GM18858 (cell line): ENCODE measurements around the gene SPRN.
"Not testable (repeated sequence)": the region's sequence is repeated elsewhere in the genome, so short reads cannot be mapped to it uniquely, and the experiment has no call there.

ENCODE experiments used
- ATAC-seq: cut with Tn5 transposase; IDR thresholded peaks from one replicate; pipeline ENCODE4 v1.9.1; 2021; ENCODE audit not compliant: unreplicated experiment

The SPRN gene, protein sequence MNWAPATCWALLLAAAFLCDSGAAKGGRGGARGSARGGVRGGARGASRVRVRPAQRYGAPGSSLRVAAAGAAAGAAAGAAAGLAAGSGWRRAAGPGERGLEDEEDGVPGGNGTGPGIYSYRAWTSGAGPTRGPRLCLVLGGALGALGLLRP

DNA sequence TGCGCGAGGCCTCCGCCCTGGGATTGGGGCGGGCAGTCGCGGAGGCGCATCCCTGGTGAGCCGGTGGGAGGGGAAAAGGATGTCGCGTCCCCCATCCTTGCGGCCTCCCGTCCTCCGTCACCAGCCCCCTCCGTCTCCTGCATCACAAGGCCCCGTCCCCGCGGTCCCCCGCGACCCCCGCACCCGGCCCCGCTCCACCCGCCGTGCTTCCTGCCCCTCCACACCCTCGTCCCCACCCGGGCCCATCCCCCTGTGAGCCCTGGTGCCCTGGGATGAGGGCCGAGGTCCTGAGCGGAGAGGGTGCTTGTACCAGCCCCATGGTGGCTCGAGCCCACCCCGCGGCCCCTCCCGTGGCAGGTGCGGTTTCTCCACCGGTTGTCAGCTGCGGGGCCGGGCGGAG is at the start of gene SPRN:
Gene SPRN, minus strand, starts transcription at position 25 of the 400 bp plus-strand sequence. CDS start 944 bp downstream, outside the sequence.
- ATAC-seq: not testable (repeated sequence)

DNA sequence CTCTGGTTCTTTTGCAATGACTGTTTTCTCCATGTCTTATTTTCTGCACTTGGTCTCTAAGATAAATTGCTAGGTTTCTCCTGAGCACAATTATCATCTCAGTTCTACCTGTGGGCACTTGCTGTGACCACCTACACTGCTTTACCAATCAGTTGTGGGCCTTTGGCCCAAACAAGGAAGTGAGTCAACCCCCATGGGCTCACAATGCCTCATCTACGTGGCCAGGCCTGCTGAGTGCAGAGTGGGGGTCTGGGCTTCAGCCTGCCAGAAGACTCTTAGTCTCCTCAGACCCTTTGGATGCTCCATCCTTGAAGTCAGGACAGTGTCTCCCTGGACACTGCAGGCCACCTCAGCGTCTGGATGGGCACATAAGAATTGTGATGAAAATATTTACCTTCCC is 49.6 kb upstream of the SPRN start:
- ATAC-seq: no peak

DNA sequence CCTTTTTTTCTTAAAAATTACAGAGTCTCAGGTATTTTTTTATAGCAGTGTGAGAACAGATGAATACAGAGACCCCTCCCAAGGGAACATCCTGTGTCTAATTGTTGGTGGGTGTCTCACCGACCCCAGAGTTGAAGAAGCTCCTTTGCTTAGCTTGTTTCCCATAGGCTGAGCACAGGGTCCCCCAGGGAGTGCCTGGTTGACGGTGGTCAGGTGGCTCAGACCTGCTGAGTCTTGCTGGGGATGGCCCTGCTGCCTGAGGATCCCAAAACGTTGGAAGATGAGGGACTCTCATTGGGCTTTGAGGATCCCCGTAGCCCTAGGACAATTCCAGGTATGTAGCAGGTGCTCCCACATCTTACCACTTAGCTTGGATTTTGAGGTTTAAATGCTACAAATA is 48.8 kb upstream of the SPRN start:
- ATAC-seq: no peak

DNA sequence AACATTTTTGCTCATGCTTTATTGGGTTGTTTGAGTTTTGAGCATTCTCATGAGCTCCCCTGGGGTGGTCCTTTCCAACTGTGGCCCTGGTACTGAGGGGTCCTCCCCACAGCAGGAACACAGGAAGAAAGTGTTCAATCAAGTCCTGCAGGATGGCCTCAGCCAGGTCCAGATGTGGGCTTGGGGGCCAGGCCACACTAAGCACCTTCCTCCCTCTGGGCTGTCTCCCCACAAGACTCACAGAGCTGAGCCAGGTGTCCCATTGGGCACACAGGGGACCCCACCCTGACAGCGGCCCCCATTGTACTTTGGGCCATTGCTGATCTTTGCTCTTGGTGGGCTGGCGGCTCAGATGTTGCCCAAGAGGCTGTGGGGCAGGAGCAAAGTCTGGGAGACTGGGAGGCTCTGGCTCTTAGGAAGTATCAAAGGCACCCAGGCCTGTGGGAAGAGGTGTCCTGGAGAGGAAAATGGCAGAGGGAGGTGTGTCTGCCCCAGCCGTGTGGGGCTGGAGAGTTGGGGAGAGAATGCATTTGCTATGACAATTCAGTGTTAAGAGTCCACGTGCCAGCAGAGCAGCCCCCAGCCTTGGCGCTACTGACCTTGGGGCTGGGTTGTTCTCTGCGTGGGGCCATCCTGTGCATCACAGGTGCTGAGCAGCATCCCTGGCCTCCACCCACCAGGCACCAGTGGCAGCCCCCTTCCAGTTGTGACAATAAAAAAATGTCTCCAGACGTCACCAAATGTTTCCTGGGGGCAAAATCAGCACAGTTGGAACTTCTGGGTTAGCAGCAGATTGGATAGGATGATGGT is 47.1 kb upstream of the SPRN start:
- no peak for ATAC-seq

DNA sequence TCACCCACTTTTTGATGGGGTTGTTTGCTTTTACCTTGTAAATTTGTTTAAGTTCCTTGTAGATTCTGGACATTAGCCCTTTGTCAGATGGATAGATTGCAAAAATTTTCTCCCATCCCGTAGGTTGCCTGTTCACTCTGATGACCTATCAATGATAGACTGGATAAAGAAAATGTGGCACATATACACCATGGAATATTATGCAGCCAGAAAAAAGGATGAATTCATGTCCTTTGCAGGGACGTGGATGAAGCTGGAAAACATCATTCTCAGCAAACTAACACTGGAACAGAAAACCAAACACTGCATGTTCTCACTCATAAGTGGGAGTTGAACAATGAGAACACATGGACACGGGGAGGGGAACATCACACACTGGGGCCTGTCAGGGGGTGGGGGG is 44.8 kb upstream of the SPRN start:
- ATAC-seq: not testable (repeated sequence)

DNA sequence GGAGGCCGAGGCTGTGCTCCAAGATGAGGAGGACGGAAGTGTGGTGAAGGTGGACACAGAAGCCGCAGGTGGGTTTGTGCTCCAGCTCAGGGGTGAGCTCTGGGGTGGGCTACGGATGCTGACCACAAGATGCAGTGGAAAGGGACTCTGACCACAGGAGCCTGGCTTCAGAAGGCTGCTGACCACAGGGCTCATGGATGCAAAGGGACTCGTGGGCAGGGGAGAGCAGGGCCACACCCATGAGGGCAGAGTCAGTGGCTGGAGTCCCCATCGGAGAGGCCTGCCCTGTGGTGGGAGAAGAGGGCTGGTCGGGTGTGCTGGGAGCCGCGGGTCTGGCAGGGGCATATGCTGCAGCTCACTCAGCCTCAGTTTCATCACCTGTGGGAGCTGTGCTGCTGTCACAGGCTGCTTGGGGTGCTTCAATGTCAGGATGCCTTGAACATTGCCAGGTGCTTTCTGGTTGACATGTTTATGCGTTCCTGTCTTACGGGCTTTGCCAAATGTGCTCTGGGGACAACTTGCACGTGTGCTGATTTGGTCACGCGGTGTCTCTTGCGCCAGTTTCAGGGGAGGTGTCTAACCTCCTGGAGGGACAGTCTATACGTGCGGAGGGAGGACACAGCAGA is 43.0 kb upstream of the SPRN start:
- ATAC-seq: no peak

DNA sequence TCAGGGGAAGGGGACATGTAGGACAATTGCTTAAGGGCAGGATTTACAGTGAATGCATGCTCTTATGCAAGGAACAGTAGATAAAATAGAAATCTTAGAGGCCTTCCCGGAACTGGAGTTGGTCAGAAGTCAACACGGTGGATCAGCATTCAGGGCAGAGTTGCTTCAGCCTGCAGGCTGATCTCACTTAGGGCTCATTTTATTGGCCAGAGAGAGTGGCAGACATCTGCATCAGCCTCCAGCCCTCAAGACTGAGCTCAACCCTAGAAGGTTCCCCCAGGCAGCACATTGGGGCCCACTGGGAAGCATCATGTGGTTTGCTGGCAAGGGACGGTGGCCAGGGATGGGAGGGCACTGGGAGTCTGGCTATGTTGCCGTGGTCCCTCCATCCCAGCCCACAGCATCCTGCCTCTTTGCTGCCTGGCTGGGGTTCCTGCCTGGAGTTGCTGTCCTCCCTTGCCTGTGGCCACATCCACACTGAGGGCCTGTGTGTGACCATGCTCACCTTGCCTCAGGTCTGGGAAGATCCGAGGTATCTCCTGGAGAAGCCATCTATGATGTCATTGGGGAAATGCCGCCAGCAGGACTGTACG is 42.4 kb upstream of the SPRN start:
- no peak for ATAC-seq

DNA sequence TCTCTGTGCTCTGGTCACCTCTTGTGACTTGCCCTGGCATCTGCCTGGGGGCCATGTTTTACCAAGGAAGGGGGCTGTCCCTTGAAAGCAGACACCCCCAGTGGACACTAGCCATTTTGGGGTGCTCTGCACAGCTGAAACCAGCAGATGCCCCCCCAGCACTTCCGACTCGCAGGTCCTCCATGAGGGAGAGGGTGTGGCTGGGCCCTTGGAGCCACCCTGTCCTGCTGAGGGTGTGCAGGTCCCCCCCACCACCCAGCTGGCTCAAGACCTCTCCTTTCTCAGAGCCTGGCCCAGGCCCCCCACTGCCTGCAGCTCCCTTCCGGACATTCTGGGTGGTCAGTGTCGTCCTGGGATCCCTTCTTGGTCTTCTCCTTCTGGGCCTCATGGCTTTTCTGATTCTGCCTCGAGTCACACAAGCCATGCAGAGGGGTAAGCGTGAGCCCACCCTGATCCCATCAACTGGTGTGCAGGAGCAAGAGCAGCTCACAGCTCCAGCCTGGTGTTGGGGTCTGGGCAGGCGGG is 41.6 kb upstream of the SPRN start:
- ATAC-seq: no peak

DNA sequence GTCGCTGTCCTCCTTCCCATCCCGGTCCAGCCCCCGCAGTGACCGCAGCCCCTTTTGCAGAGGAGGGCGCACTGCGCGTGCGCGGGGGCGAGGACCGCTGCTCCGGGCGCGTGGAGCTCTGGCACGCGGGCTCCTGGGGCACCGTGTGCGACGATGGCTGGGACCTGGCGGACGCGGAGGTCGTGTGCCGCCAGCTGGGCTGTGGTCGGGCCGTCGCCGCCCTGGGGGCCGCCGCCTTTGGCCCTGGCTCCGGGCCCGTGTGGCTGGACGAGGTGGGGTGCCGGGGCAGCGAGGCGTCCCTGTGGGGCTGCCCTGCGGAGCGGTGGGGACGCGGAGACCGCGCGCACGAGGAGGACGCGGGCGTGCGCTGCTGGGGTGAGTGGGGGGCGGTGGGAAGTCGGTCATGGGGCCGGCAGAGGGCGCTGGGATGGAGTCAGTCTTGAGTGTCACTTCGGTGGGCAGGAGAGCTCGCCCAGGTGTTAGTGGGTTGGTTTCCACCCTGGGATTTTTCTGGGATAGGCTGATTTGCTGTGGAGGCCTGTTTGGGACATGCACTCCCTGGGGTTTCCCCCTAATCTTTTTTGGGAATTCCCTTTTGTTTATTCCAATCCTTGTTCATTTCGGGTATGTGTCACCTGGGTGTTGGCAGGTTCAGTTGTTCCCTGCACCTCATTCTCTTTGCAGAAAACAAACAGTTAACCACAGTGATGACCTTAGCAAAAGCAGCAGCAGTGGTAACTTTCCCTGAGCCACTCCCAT is 40.9 kb upstream of the SPRN start:
- ATAC-seq: no peak

DNA sequence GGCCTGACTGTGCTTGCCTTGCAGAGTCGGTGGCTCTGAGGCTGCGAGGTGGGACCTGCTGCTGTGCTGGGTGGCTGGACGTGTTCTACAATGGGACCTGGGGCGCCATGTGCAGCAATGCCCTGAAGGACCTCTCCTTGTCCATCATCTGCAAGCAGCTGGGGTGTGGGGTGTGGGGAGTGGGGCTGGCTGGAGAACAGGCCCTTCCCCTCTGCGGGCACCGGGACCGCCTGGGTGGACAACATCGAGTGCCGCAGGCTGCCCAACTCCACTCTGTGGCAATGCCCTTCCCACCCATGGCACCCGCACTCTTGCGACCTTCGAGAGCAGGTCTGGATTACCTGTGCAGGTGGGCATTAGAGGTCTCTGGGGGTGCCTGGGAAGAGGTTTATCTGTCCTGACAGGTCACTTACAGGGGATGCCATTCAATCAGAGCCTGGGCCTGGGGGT is 40.2 kb upstream of the SPRN start:
- no peak for ATAC-seq

DNA sequence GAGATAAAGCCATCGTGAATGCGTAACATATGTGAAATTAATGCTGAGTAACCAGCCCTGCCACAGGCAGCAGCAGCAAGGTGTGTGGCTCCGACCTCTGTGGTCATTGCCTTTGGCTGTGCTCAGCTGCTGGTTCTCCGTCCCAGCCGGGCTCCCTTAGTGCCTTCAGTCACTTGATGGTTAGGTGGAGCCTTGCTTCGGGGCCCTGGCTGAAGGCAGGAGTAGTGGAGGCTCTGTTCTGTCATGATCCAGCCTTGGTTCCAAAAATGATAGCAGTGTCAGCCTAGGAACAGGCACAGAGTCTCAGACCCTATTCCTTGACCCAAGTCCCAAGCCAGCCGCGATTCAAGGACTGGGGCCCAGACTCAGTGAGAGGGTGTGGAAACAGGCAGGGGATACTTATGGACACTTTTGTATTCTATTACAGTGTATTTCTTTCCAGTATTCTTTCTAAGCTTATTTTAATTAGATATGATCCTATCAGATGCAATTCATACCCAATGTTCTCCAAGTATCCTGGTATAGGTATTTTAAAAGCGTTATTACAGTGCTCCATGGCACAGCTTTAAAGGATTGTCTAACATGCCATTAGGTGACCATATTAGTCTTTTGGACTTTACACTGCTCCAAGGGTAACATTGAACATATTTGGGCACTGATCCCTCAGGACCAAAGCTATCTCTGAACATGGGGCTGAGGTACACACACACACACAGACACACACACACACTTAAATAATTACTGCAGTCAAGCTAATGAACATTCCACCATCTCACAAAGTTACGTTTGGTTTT is 38.3 kb upstream of the SPRN start:
- ATAC-seq: no peak

DNA sequence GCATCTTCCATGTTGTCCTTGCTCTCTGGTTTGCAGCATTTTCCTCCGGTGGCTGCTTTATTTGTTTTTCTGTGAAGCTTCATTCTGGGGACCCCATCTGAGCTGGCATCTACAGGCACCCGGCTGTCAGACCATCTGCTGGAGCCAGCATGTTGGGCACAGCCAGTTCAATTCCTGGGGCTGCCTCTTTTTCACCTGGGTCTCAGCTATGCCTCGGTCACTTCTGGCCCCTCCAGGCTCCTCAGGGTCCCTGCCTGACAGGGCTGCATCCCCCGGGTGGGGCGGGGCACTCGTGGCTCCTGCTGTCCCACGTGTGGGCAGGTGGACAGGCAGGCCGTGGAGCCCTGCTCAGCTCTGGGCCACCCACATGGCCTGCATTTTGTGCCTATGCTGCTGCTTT is 37.4 kb upstream of the SPRN start:
- ATAC-seq: no peak

DNA sequence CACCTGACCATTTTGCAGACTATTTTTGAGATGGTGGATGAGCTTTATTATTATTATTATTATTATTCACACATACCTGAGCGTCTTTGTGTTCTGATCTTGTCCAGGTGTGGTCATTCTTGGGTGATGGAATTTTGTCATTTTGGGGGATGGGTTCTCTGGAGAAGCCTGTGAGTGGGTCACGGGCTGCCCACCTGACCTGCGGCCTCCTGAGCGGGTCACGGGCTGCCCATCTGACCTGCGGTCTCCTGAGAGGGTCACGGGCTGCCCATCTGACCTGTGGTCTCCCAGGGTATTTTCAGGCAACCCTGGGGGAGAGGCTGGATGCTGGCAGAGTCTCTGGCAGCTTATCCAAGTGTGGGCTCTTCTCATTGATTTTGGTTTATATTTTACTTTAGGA is 36.6 kb upstream of the SPRN start:
- no peak for ATAC-seq

DNA sequence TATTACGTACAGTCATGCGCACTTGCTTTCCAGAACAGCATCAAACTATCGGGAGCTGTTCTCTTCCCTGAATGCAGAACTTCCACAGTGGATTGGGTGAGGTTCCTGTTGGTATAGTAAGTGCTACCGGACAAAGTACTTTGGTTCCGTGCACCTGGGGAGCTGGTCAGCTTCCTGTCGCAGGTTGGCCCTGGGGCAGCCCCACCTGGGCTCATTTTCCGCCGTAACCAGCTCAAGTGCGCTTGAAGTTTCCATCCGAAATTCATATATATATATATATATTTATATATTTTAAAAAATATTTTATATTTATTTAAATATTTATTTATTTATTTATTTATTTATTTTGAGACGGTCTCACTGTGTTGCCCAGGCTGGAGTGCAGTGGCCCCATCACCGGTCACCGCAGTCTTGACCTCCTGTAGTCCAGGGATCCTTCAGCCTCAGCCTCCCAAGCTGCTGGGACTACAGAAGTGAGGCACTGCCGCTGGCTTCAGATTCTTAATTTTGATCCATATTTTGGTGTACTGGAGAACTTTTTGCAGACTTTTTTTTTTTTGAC is 35.9 kb upstream of the SPRN start:
- no peak for ATAC-seq

DNA sequence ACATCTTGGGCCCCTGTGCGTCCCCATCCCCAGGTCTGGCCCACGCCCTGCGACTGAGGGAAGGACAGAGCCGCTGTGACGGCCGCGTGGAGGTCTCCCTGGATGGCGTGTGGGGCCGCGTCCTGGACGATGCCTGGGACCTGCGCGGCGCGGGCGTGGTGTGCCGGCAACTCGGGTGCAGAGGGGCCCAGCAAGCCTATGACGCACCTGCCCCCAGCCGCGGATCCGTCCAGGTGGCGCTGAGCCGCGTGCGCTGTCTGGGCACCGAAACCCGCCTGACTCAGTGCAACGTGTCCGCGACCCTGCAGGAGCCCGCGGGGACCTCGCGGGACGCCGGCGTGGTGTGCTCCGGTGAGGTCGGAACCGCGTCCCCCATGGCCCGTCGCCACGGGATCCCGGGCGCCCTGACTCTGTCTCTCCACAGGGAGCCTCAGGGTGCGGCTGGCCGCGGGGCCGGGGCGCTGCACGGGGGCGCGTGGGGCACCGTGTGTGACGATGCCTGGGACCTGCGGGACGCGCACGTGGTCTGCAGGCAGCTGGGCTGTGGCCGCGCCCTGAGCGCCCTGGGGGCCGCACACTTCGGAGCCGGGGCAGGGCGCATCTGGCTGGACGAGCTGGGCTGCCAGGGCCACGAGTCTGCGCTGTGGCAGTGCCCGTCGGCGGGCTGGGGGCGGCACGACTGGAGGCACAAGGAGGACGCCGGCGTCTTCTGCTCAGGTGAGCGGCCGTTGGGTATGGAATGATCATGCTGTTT is 35.2 kb upstream of the SPRN start:
- ATAC-seq: no peak

DNA sequence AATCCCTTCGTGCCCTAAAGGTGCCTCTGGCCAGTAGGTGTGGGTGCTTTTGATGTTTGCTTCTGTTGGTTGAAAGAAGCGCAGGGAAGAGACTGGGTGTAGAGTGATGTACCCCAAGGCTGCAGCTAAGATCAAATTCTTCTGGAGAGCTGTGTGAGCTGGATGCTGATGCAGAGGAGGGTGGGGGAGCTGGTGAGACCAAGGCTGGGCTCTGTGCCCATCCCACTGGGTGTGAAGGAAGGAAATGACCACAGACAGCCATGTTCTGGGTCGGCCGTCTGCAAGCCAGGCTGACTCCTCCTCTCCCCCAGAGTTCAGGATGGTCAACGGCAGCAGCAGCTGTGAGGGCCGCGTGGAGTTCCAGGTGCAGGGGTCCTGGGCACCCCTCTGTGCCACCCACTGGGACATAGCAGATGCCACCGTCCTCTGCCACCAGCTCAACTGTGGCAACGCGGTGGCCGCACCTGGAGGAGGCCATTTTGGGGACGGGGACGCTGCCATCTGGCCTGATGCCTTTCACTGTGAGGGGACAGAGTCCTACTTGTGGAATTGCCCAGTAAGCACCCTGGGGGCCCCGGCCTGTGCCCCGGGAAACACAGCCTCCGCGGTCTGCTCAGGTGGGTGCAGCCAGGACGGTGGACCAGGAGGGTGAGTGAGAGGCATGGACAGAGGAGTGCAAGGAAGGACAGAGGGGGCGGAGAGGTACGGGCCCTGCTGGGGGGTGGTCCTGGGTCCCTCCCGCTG is 34.5 kb upstream of the SPRN start:
- no peak for ATAC-seq

DNA sequence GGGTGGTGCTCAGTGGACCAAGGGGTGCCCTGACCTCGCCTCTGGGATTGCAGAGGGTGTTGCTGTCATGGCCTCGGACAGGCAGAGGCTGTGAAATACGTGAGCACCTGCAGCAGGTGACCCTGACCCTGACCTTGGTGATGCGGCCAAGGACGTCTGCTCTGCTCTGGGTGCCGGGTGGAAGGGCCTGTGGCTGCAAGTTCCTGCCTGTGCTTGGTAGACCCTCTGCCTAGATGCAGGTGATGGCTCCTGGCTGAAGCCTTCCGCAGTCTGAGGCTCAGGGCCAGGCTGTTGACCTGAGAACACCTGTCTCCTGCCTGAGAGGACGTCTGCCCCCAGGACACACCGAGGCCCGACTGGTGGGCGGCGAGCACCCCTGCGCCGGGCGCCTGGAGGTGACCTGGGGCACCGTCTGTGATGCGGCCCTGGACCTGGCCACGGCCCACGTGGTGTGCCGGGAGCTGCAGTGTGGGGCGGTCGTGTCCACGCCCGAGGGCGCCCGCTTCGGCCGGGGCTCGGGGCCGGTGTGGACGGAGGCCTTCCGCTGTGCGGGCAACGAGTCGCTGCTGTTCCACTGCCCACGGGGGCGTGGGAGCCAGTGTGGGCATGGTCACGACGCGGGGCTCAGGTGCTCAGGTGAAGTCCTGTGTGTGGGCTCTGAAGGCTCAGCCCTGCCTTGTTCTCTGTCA is 33.7 kb upstream of the SPRN start:
- ATAC-seq: no peak
